GM23338 (cell line): ENCODE results near the gene HNMT. TPM values are rescaled to one million over a fixed set of nuclear protein-coding genes. Genes with fewer than 3 reads are reported as not detected.

Experiments
- ATAC-seq: fragments of 200-7000 bp; cut with Tn5 transposase; 3 replicates; pipeline ENCODE4 v1.9.1; 2020
- DNase-seq: peaks from one replicate; pipeline ENCODE4 v3.0.0-alpha.2; 2015; ENCODE audit warnings: low spot score
- H2AFZ ChIP-seq: fragments of 200-600 bp; sonication (generic); 2 replicates; pipeline ENCODE4 v1.8.0; 2016; ENCODE audit warnings: antibody characterized with exemption, mild to moderate bottlenecking, moderate library complexity
- H3F3A ChIP-seq: fragments of 200-600 bp; sonication (generic); replicated peaks from 2 replicates; pipeline ENCODE4 v1.8.0; 2017; ENCODE audit warnings: antibody characterized with exemption, mixed run types, low read depth
- H3K27ac ChIP-seq: fragments of 200-600 bp; sonication (generic); 2 replicates; pipeline ENCODE4 v1.6.1; 2016; ENCODE audit warnings: low read depth
- H3K27me3 ChIP-seq: fragments of 200-600 bp; sonication (generic); 2 replicates; pipeline ENCODE4 v1.8.0; 2016; ENCODE audit warnings: mild to moderate bottlenecking, mixed run types, moderate library complexity; ENCODE audit not compliant: insufficient read depth
- H3K36me3 ChIP-seq: fragments of 200-600 bp; sonication (generic); 2 replicates; pipeline ENCODE4 v1.8.0; 2016; ENCODE audit warnings: mild to moderate bottlenecking; ENCODE audit not compliant: insufficient read depth
- H3K4me1 ChIP-seq: fragments of 200-600 bp; sonication (generic); 2 replicates; pipeline ENCODE4 v1.8.0; 2016; ENCODE audit warnings: mild to moderate bottlenecking, moderate library complexity; ENCODE audit not compliant: insufficient read depth
- H3K4me2 ChIP-seq: fragments of 200-600 bp; sonication (generic); 2 replicates; pipeline ENCODE4 v1.7.1; 2017; ENCODE audit warnings: mixed run types
- H3K4me3 ChIP-seq: fragments of 200-600 bp; sonication (generic); 2 replicates; pipeline ENCODE4 v1.6.1; 2016; ENCODE audit warnings: mixed run types
- H3K79me2 ChIP-seq: fragments of 200-600 bp; sonication (generic); replicated peaks from 2 replicates; pipeline ENCODE4 v1.8.0; 2017; ENCODE audit warnings: mild to moderate bottlenecking; ENCODE audit not compliant: insufficient read depth
- H3K9me2 ChIP-seq: fragments of 200-600 bp; sonication (generic); 2 replicates; pipeline ENCODE4 v1.8.0; 2017; ENCODE audit not compliant: insufficient read depth
- H4K20me1 ChIP-seq: fragments of 200-600 bp; sonication (generic); replicated peaks from 2 replicates; pipeline ENCODE4 v1.8.0; 2017; ENCODE audit warnings: mild to moderate bottlenecking; ENCODE audit not compliant: insufficient read depth
- H3K27ac Mint-ChIP-seq: 2 replicates; pipeline ENCODE4 v1.8.0; 2020; ENCODE audit warnings: inconsistent platforms, mild to moderate bottlenecking, moderate library complexity, mixed read lengths
- H3K27me3 Mint-ChIP-seq: 3 replicates; pipeline ENCODE4 v1.8.0; 2022; ENCODE audit warnings: low read depth, mild to moderate bottlenecking, moderate library complexity, mixed read lengths, inconsistent platforms; ENCODE audit not compliant: insufficient read depth, poor library complexity
- H3K36me3 Mint-ChIP-seq: 3 replicates; pipeline ENCODE4 v1.8.0; 2021; ENCODE audit warnings: low read depth, mild to moderate bottlenecking, inconsistent platforms, moderate library complexity, mixed read lengths
- H3K4me1 Mint-ChIP-seq: 3 replicates; pipeline ENCODE4 v1.8.0; 2020; ENCODE audit warnings: mild to moderate bottlenecking, inconsistent platforms, mixed read lengths
- H3K4me3 Mint-ChIP-seq: 3 replicates; pipeline ENCODE4 v1.8.0; 2021; ENCODE audit warnings: moderate library complexity, mild to moderate bottlenecking, inconsistent platforms, mixed read lengths
- H3K9me3 Mint-ChIP-seq: 3 replicates; pipeline ENCODE4 v1.8.0; 2020; ENCODE audit warnings: moderate library complexity, mild to moderate bottlenecking, inconsistent platforms, mixed read lengths
- CTCF ChIP-seq, 2 experiments: fragments of 200-600 bp in 1 of 2; sonication (generic) in 1 of 2; conservative IDR thresholded peaks; 2 replicates each; pipeline versions ENCODE4 v1.5.1 to v1.6.1; 2016 to 2017; ENCODE audit warnings: antibody characterized with exemption in 2 of 2, low read depth in 2 of 2, mild to moderate bottlenecking in 2 of 2, moderate library complexity in 1 of 2
- EZH2 ChIP-seq: fragments of 200-600 bp; sonication (generic); IDR thresholded peaks from one replicate; pipeline ENCODE4 v1.8.0; 2017; ENCODE audit warnings: antibody characterized with exemption, mild to moderate bottlenecking, low read depth; ENCODE audit not compliant: unreplicated experiment
- EZH2phosphoT487 ChIP-seq: fragments of 200-600 bp; sonication (generic); IDR thresholded peaks from one replicate; pipeline ENCODE4 v1.8.1; 2018; ENCODE audit warnings: antibody characterized with exemption; ENCODE audit not compliant: unreplicated experiment
- JUNB ChIP-seq: IDR thresholded peaks from one replicate; pipeline ENCODE4 v1.6.1; 2016; ENCODE audit warnings: antibody characterized with exemption; ENCODE audit not compliant: unreplicated experiment
- NANOG ChIP-seq: IDR thresholded peaks from 2 replicates; pipeline ENCODE4 v1.6.1; 2016; ENCODE audit warnings: antibody characterized with exemption, borderline replicate concordance
- STAT1 ChIP-seq: IDR thresholded peaks from one replicate; pipeline ENCODE4 v1.6.1; 2016; ENCODE audit warnings: antibody characterized with exemption; ENCODE audit not compliant: unreplicated experiment
- ZNF331 ChIP-seq: fragments of 250-450 bp; sonication (Bioruptor Pico); IDR thresholded peaks from 2 replicates; pipeline ENCODE4 v1.5.0; 2020; ENCODE audit warnings: low read depth, mild to moderate bottlenecking, moderate library complexity
- polyA plus RNA-seq: library from polyadenylated mRNA; unstranded; fragments of >200 nt; fragmentation: Nextera tagmentation; extraction: Ambion mirVana; gene quantifications from 2 replicates; pipeline ENCODE4 v1.2.1, GENCODE V29; 2016
- total RNA-seq: library from RNA; depleted of rRNA; stranded (reverse); fragments of >200 nt; shearing (Covaris generic); gene quantifications from 2 replicates; pipeline ENCODE4 v1.2.3, GENCODE V29; 2014
- TF ChIP-seq, protein P1 (sequence below): IDR thresholded peaks from 2 replicates; pipeline ENCODE4 v1.6.1; 2016; ENCODE audit warnings: antibody characterized with exemption
- TF ChIP-seq, protein P2 (sequence below): fragments of 250-450 bp; sonication (Bioruptor Pico); IDR thresholded peaks from 2 replicates; pipeline ENCODE4 v1.5.0; 2020; ENCODE audit warnings: mild to moderate bottlenecking, moderate library complexity

HNMT gene
- total and polyA plus RNA-seq, 2 experiments from 2014 or later = 3.3 to 3.4 TPM

DNA sequence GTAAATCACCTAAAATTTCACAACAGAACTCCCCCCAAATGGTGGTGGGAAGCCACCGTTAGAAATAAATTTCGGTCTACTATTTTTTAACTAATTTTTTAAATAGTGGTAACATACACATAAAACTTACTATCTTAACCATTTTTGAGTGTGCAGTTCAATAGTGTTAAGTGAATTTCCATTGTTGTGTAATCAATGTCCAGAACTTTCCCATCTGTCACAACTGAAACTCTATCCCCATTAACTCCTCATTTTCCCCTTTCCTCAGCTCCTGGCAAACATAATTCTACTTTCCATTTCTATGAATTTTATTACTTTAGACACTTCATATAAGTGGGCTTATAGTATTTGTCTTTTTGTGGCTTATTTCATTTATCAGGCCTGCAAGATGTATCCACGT lies 34.1 kb upstream of the HNMT start:
- Histone ChIP-seq H4K20me1 (no peaks in the 10 kb centered on the region), H3K4me2 (no peak overlapping the region)
- H3K9me3 Mint-ChIP-seq = no peaks in the 10 kb centered on the region

More for the DNA sequence above, 34.1 kb upstream of the HNMT start:
- Histone ChIP-seq H3K27ac (no peak overlapping the region), H3K9me2 (no peaks in the 10 kb centered on the region), H3K4me3 (no peak overlapping the region), H3K36me3 (no peaks in the 10 kb centered on the region), H3K27me3 (no peaks in the 10 kb centered on the region), H3K79me2 (no peaks in the 10 kb centered on the region), H3F3A (no peaks in the 10 kb centered on the region), H3K4me1 (no peaks in the 10 kb centered on the region), H2AFZ (no peak overlapping the region)
- TF ChIP-seq STAT1 (no peak), NANOG (no peak), EZH2 (no peak), EZH2phosphoT487 (no peak), ZNF331 (CRISPR knock-in tag) (no peak), CTCF (conservative IDR thresholded peaks at IDR 0.05; ENCODE audit: low read depth in 2 of 2) (no peak), JUNB (no peak)
- TF ChIP-seq, protein P1, sequence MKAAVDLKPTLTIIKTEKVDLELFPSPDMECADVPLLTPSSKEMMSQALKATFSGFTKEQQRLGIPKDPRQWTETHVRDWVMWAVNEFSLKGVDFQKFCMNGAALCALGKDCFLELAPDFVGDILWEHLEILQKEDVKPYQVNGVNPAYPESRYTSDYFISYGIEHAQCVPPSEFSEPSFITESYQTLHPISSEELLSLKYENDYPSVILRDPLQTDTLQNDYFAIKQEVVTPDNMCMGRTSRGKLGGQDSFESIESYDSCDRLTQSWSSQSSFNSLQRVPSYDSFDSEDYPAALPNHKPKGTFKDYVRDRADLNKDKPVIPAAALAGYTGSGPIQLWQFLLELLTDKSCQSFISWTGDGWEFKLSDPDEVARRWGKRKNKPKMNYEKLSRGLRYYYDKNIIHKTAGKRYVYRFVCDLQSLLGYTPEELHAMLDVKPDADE = no peak
- TF ChIP-seq, protein P2, sequence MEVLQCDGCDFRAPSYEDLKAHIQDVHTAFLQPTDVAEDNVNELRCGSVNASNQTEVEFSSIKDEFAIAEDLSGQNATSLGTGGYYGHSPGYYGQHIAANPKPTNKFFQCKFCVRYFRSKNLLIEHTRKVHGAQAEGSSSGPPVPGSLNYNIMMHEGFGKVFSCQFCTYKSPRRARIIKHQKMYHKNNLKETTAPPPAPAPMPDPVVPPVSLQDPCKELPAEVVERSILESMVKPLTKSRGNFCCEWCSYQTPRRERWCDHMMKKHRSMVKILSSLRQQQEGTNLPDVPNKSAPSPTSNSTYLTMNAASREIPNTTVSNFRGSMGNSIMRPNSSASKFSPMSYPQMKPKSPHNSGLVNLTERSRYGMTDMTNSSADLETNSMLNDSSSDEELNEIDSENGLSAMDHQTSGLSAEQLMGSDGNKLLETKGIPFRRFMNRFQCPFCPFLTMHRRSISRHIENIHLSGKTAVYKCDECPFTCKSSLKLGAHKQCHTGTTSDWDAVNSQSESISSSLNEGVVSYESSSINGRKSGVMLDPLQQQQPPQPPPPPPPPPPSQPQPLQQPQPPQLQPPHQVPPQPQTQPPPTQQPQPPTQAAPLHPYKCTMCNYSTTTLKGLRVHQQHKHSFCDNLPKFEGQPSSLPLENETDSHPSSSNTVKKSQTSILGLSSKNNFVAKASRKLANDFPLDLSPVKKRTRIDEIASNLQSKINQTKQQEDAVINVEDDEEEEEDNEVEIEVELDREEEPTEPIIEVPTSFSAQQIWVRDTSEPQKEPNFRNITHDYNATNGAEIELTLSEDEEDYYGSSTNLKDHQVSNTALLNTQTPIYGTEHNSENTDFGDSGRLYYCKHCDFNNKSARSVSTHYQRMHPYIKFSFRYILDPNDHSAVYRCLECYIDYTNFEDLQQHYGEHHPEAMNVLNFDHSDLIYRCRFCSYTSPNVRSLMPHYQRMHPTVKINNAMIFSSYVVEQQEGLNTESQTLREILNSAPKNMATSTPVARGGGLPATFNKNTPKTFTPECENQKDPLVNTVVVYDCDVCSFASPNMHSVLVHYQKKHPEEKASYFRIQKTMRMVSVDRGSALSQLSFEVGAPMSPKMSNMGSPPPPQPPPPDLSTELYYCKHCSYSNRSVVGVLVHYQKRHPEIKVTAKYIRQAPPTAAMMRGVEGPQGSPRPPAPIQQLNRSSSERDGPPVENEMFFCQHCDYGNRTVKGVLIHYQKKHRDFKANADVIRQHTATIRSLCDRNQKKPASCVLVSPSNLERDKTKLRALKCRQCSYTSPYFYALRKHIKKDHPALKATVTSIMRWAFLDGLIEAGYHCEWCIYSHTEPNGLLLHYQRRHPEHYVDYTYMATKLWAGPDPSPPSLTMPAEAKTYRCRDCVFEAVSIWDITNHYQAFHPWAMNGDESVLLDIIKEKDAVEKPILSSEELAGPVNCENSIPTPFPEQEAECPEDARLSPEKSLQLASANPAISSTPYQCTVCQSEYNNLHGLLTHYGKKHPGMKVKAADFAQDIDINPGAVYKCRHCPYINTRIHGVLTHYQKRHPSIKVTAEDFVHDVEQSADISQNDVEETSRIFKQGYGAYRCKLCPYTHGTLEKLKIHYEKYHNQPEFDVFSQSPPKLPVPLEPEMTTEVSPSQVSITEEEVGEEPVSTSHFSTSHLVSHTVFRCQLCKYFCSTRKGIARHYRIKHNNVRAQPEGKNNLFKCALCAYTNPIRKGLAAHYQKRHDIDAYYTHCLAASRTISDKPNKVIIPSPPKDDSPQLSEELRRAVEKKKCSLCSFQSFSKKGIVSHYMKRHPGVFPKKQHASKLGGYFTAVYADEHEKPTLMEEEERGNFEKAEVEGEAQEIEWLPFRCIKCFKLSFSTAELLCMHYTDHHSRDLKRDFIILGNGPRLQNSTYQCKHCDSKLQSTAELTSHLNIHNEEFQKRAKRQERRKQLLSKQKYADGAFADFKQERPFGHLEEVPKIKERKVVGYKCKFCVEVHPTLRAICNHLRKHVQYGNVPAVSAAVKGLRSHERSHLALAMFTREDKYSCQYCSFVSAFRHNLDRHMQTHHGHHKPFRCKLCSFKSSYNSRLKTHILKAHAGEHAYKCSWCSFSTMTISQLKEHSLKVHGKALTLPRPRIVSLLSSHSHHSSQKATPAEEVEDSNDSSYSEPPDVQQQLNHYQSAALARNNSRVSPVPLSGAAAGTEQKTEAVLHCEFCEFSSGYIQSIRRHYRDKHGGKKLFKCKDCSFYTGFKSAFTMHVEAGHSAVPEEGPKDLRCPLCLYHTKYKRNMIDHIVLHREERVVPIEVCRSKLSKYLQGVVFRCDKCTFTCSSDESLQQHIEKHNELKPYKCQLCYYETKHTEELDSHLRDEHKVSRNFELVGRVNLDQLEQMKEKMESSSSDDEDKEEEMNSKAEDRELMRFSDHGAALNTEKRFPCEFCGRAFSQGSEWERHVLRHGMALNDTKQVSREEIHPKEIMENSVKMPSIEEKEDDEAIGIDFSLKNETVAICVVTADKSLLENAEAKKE (CRISPR knock-in tag) = no peak
- Mint-ChIP-seq H3K27me3 (no peaks in the 10 kb centered on the region), H3K27ac (no peak overlapping the region), H3K4me3 (no peak overlapping the region), H3K36me3 (no peaks in the 10 kb centered on the region), H3K4me1 (no peaks in the 10 kb centered on the region)
- ATAC-seq (no peak), DNase-seq (no peak)
